Erythroblast (primary cell): ENCODE results near the gene MID1IP1.

Source experiments
- GATA1 ChIP-seq: IDR thresholded peaks from 2 replicates; pipeline ENCODE4 v1.6.1; 2011; ENCODE audit warnings: low read depth, mild to moderate bottlenecking, control low read depth, low read length, moderate library complexity
- POLR2A ChIP-seq: IDR thresholded peaks from 2 replicates; pipeline ENCODE4 v1.6.1; 2011; ENCODE audit warnings: mild to moderate bottlenecking, low read length

GRCh38 chrX:38839277-38839676, 38.0 kb downstream of the MID1IP1 start:
- TF ChIP-seq POLR2A (no peak), GATA1 (no peak)
